ENCODE measurements around the gene CLDN24.

DNA sequence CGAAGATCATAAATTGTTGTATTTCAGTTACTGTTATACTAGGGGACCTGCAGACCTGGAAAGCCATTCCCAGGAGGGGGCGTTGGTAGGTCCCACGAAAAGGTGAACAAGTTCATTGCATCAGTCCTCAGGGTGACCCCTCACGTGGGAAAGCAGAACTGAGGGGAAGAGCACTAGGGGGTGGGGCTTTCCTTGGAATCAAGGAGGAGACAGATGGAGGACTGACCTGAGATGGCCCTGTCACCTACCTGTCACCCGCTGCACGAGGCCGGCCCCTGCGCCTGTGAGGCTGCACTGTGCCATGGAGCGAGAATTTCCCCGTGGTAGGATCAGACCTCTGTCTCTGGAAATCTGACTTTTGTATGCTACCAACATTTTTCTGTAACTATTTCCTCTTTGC lies 41.8 kb upstream of the CLDN24 start:
- TF ChIP-seq FOXJ3 (CRISPR knock-in tag; IDR thresholded peaks at IDR 0.05; ENCODE audit: borderline replicate concordance) (no peak), NR2C2 (CRISPR knock-in tag; IDR thresholded peaks at IDR 0.05) (no peak), CREM (CRISPR knock-in tag; IDR thresholded peaks at IDR 0.05) (no peak), ZNF121 (CRISPR knock-in tag; IDR thresholded peaks at IDR 0.05) (no peak), TCF7 (CRISPR knock-in tag; IDR thresholded peaks at IDR 0.05; ENCODE audit: low read depth) (no peak), ZNF138 (CRISPR knock-in tag; conservative IDR thresholded peaks at IDR 0.05) (no peak), TP53 (CRISPR knock-in tag; IDR thresholded peaks at IDR 0.05) (no peak)
- TF ChIP-seq, protein P1, sequence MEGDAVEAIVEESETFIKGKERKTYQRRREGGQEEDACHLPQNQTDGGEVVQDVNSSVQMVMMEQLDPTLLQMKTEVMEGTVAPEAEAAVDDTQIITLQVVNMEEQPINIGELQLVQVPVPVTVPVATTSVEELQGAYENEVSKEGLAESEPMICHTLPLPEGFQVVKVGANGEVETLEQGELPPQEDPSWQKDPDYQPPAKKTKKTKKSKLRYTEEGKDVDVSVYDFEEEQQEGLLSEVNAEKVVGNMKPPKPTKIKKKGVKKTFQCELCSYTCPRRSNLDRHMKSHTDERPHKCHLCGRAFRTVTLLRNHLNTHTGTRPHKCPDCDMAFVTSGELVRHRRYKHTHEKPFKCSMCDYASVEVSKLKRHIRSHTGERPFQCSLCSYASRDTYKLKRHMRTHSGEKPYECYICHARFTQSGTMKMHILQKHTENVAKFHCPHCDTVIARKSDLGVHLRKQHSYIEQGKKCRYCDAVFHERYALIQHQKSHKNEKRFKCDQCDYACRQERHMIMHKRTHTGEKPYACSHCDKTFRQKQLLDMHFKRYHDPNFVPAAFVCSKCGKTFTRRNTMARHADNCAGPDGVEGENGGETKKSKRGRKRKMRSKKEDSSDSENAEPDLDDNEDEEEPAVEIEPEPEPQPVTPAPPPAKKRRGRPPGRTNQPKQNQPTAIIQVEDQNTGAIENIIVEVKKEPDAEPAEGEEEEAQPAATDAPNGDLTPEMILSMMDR (IDR thresholded peaks at IDR 0.05), result no peak
- TF ChIP-seq, protein P2, sequence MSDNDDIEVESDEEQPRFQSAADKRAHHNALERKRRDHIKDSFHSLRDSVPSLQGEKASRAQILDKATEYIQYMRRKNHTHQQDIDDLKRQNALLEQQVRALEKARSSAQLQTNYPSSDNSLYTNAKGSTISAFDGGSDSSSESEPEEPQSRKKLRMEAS (CRISPR knock-in tag; IDR thresholded peaks at IDR 0.05), result no peak
- TF ChIP-seq, protein P3, sequence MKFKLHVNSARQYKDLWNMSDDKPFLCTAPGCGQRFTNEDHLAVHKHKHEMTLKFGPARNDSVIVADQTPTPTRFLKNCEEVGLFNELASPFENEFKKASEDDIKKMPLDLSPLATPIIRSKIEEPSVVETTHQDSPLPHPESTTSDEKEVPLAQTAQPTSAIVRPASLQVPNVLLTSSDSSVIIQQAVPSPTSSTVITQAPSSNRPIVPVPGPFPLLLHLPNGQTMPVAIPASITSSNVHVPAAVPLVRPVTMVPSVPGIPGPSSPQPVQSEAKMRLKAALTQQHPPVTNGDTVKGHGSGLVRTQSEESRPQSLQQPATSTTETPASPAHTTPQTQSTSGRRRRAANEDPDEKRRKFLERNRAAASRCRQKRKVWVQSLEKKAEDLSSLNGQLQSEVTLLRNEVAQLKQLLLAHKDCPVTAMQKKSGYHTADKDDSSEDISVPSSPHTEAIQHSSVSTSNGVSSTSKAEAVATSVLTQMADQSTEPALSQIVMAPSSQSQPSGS (CRISPR knock-in tag; IDR thresholded peaks at IDR 0.05; ENCODE audit: borderline replicate concordance, low read depth), result no peak
